ENCODE results near the gene TMEM151B.

- TF ChIP-seq CTCF (IDR thresholded peaks at IDR 0.05) (no peak), POLR2A (IDR thresholded peaks at IDR 0.05) (no peak)
These were observed 18.4 kb upstream of the TMEM151B start for GRCh38 chr6:44251576-44252524.
